HG03460 (cell line): Measurements from ENCODE around the gene ACTRT3.
"Not testable (repeated sequence)": the region's sequence is repeated elsewhere in the genome, so short reads cannot be mapped to it uniquely, and the experiment has no call there.

ENCODE experiments used
- ATAC-seq: cut with Tn5 transposase; IDR thresholded peaks from one replicate; pipeline ENCODE4 v1.9.1; 2021; ENCODE audit not compliant: unreplicated experiment

ACTRT3 gene

GRCh38 chr3:169772897-169773816 lies 3.8 kb upstream of the ACTRT3 start, which contains the start of gene MYNN:
MYNN (plus strand) TSS chr3:169773396; CDS start chr3:169774296, 900 bp downstream.
- ATAC-seq, result peak; percentile 82

- ATAC-seq, result peak; percentile 27
Observed at GRCh38 chr3:169772305-169772896, 3.0 kb upstream of the ACTRT3 start.

- ATAC-seq, result peak; percentile 13
Observed at GRCh38 chr3:169771497-169772304, 2.3 kb upstream of the ACTRT3 start.

- ATAC-seq, result peak; percentile 81
Observed at GRCh38 chr3:169764882-169765612, 4.3 kb downstream of the ACTRT3 start, which contains the start of gene TERC. TERC (minus strand) TSS chr3:169765060.

GRCh38 chr3:169764312-169764881 lies 5.0 kb downstream of the ACTRT3 start:
- ATAC-seq, result peak; percentile 37

GRCh38 chr3:169760479-169760878 lies 8.9 kb downstream of the ACTRT3 start:
- ATAC-seq, result no peak

- peak; percentile 75 for ATAC-seq
Observed at GRCh38 chr3:169759256-169759655, 10.1 kb downstream of the ACTRT3 start.

- ATAC-seq, result no peak
Observed at GRCh38 chr3:169758359-169758994, 10.9 kb downstream of the ACTRT3 start.

GRCh38 chr3:169755488-169755887 lies 13.9 kb downstream of the ACTRT3 start:
- no peak for ATAC-seq

GRCh38 chr3:169754711-169755110 lies 14.7 kb downstream of the ACTRT3 start:
- ATAC-seq, result no peak

GRCh38 chr3:169751875-169752274 lies 17.5 kb downstream of the ACTRT3 start:
- no peak for ATAC-seq

GRCh38 chr3:169750665-169751064 lies 18.7 kb downstream of the ACTRT3 start:
- ATAC-seq, result no peak

GRCh38 chr3:169748670-169749069 lies 20.7 kb downstream of the ACTRT3 start:
- ATAC-seq, result no peak

GRCh38 chr3:169746924-169747323 lies 22.4 kb downstream of the ACTRT3 start:
- no peak for ATAC-seq

GRCh38 chr3:169744366-169745054 lies 24.9 kb downstream of the ACTRT3 start:
- ATAC-seq, result no peak

GRCh38 chr3:169739067-169739466 lies 30.3 kb downstream of the ACTRT3 start:
- ATAC-seq, result no peak

- not testable (repeated sequence) for ATAC-seq
Observed at GRCh38 chr3:169731857-169732256, 37.5 kb downstream of the ACTRT3 start.

GRCh38 chr3:169722724-169723123 lies 46.6 kb downstream of the ACTRT3 start:
- no peak for ATAC-seq

GRCh38 chr3:169718415-169718814 lies 50.9 kb downstream of the ACTRT3 start:
- not testable (repeated sequence) for ATAC-seq
